Ecto neural progenitor cell (in vitro differentiated cells): ENCODE data around the gene ZNF526.

Experiments used
- DNase-seq: peaks from one replicate; pipeline ENCODE4 v3.0.0-alpha.2; 2018; ENCODE audit warnings: low spot score

The ZNF526 gene

DNA sequence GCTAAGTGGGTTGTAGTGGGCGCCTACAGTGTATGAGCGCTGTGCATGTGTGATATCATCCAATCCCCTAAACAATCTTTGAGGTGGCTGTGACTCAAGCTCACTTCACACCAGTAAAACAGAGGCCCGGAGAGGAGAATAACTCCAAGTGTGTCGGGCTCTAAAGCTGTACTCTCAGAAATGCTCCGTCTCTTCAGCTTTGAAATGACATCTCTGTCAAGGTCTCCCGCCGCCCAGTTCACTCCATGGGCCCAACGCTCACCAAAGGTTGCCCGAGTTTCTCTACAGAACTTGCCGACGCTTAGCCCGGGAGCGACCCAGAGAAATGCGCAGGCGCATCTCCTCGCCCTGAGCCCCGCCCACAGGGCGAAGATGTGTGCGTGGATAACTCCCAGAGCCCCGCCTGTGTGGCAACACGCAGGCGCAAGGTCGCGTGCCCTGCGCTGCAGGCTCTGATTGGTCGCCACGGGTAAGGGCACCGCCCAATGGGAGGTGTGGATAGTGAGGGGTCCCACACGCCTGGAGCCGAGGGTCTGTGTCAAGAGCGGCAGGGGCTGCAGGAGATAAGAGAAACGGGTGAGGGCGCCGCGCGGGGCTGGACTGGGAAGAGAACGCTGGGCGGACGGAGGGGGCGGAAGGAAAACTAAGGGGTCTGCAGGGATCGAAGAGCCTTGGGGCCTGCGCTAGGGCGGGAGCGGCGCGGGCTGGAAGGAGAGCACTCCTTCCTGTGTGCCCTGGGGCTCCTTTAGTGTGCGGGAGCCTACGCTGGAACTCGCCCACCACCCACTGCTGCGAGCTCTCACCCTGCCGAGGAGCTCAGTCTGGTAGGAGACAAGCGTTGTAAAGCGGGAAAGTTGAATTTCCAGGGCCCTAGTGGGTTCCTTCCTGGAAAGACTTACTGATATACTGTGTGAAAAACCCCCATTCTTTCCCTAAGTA, at the start of gene ZNF526:
ZNF526 (plus strand) TSS at position 501 of the 939 bp plus-strand sequence. CDS start 4,092 bp downstream, outside the sequence.
- DNase-seq, result peak; percentile 99

DNA sequence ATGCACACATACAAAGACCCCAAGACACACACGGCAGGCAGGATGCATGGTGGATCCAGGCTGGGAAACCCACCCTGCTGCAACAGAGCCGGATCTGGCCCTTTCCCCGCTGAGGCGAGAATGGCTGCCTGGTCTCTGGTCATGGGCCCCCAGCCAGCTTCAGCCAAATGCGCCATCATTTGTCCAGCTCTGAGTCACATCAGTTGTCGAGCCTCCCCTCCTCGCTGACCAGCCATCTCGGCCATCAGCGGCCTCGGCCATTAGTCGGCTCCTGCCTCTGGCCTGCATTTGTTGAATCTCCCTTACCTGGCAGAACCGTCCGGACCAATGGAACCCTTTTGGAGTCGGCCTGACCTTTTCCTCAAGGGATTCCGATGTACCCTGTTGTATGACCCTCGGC, 49.4 kb upstream of the ZNF526 start:
- no peak for DNase-seq

- no peak for DNase-seq
Observed at GRCh38 chr19:42172261-42172660, 47.9 kb upstream of the ZNF526 start.

- no peak for DNase-seq
Observed at GRCh38 chr19:42173695-42174094, 46.4 kb upstream of the ZNF526 start.

GRCh38 chr19:42174188-42174587, 45.9 kb upstream of the ZNF526 start:
- no peak for DNase-seq

DNA sequence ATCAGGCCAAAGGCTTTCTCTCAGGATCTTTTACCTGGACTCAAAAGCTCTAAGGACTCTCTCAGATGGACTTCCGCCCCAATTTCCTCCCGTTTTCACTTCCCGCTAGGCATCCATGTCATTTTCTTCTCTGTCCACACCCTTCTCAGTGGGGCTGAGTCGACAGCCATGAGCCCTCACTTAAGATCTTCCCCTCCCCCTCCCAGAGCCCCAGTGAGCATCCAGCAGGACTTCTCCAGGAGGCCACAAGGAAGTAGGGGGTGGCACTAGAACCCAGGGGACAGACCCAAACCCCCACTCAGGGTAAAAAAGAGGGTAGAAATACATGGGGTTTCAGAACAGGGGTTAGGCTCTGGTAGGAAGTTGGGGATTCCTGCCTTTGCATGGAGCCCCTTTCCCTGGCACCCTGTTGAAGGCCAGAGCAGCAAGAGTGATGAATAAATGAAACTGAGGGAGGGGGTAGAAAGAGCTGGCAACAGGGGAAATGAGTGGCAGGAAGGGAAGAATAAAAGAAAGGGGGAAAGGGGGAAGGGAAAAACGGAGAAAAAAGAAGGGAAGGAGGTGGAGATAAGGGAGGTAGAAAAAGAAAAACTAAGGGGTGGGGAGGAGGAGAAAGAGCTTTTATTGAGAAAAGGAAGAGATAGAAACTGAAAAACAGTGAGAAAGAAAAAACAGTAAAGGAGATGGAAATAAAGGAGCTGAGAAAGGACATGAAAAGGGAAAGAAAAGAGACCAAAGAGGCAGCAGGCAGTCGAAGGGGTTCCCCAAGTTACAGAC, 45.0 kb upstream of the ZNF526 start:
- DNase-seq, result no peak

GRCh38 chr19:42175952-42176648, 44.0 kb upstream of the ZNF526 start:
- DNase-seq, result no peak

DNA sequence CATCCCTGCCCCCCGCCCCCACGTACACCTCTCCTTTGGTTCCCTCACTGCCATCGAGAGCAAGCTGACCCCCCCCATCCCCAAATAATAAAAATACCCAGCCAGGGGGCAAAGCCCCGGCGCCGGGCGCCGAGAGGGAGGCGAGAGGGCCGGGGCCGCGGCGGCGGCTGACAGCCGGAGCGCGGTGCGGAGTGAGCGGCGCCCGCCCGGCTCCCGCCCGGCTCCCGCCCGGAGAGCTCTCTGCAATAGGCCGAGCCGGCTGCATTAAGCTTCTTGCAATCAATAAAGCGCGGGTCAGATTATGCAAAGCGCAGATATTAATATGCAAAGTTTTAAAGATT, 43.5 kb upstream of the ZNF526 start:
- no peak for DNase-seq

GRCh38 chr19:42176990-42177685, 43.0 kb upstream of the ZNF526 start:
- DNase-seq, result peak; percentile 90

GRCh38 chr19:42177686-42178019, 42.5 kb upstream of the ZNF526 start:
- no peak for DNase-seq

DNA sequence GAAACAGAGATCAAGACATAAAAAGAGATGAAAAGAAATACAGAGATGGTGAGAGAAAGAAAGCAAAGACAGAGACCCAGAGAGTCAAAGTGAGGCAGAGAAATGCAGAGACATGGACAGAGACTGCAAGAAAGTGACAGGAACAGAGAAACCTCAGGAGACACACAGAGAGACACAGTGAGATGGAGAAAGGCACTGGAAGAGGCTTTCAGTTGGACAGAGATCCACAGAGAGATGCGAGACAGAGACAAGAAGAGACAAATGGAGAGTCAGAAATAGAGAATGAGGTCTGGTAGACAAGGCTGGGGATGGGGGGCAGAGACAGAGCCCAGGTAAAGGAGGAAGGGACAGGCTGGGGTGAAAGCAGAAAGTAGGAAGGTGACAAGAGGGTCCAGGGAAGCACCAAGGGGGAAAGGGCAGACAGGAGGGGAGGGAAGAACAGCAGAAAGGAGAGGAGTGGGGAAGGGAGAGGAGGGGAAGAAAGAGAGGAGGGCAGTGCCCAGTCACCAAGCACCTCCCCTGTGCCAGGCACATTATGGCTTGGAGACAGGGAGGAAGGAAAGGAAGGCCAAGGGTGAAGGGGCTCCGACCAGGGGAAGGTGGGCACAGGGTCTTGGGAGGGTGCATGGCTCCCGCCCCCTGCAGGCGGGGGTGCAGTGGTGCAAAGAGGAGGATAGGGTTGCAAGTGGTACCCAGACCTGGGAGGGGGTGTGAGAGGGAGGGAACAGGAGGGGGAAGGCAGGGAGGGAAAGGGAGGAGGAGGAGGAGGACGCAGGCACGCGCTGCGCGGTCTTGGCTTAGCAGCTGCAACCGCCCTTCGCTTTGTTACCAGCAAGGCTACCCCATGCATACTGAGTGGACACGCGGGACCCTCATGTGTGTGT, 41.1 kb upstream of the ZNF526 start:
- peak; percentile 65 for DNase-seq

- peak; percentile 89 for DNase-seq
Observed at GRCh38 chr19:42184401-42184861, 35.7 kb upstream of the ZNF526 start.

DNA sequence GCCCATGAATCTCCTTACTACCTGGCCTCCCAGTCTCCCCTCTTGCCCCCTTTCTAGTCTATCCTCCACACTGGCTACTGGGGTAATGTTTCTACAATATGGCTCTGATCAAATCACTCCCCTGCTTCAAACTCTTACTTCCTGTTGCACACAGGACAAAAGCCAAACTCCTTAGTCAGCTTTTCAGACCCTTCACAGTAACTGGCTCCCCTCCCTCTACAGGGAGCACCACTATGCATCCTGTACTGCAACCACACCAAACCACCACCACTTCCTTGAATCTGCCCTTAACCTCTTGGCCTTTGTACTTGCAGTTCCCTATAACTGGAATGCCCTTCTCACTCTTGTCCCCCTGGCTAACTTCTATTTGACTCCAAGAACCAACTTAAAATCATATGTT, 34.8 kb upstream of the ZNF526 start:
- no peak for DNase-seq

DNA sequence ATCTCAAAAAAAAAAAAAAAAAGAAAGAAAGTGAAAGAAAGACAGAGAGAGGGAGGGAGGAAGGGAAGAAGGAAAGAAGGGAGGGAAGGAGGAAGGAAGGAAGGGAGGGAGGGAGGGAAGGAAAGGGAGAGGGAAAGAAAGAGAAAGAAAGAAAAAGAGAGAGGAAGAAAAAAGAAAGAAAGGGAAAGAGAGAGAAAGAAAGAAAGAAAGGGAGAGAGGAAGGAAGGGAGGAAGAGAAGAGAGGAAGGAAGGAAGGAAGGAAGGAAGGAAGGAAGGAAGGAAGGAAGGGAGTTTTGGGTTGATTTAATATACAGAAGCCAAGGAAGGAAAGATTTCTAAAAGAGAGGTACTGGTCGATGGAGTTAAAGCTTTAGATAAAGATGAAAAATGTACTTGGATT, 31.4 kb upstream of the ZNF526 start:
- DNase-seq, result no peak

- no peak for DNase-seq
Observed at GRCh38 chr19:42189133-42189532, 31.0 kb upstream of the ZNF526 start.

GRCh38 chr19:42191330-42191729, 28.8 kb upstream of the ZNF526 start:
- no peak for DNase-seq

- DNase-seq, result no peak
Observed at GRCh38 chr19:42191855-42192254, 28.3 kb upstream of the ZNF526 start.

DNA sequence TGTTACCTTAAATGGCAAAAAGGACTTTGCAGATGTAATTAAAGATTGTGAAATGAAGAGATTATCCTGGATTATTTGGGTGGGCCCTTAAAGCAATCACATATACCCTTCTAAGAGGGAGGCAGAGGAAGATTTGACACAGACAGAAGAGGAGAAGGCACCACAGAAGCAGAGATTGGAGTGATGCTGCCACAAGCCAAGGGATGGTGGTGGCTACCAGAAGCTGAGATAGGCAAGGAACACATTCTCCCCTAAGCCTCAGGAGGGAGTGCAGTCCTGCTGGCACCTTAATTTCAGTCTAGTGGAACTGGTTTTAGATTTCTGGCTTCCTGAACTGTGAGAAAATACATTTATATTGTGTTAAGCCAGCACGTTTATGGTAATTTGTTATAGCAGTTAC, 26.8 kb upstream of the ZNF526 start:
- no peak for DNase-seq

- no peak for DNase-seq
Observed at GRCh38 chr19:42193706-42194105, 26.4 kb upstream of the ZNF526 start.

GRCh38 chr19:42196011-42197001, 23.8 kb upstream of the ZNF526 start:
- no peak for DNase-seq
